Neuronal stem cell (in vitro differentiated cells): ENCODE results near the gene TC2N.

Experiments
- DNase-seq: peaks from one replicate; pipeline ENCODE4 v3.0.0-alpha.2; 2013; ENCODE audit warnings: low spot score
- H2AFZ ChIP-seq: one replicate; pipeline ENCODE4 v1.6.1; 2013; ENCODE audit warnings: mild to moderate bottlenecking, low read length, inconsistent platforms
- H2AK5ac ChIP-seq: 2 replicates; pipeline ENCODE4 v1.6.1; 2013; ENCODE audit warnings: low read depth, mild to moderate bottlenecking, inconsistent platforms, low read length, moderate library complexity, mixed read lengths
- H2BK120ac ChIP-seq: 2 replicates; pipeline ENCODE4 v1.6.1; 2013; ENCODE audit warnings: low read depth, mild to moderate bottlenecking, inconsistent platforms, low read length, moderate library complexity, mixed read lengths
- H2BK12ac ChIP-seq: one replicate; pipeline ENCODE4 v1.6.1; 2013; ENCODE audit warnings: low read length, inconsistent platforms
- H2BK15ac ChIP-seq: 2 replicates; pipeline ENCODE4 v1.6.1; 2013; ENCODE audit warnings: mild to moderate bottlenecking, low read length, inconsistent platforms, mixed read lengths
- H2BK5ac ChIP-seq: one replicate; pipeline ENCODE4 v1.6.1; 2013; ENCODE audit warnings: inconsistent platforms, mild to moderate bottlenecking, low read length, moderate library complexity
- H3K14ac ChIP-seq: one replicate; pipeline ENCODE4 v1.6.1; 2013; ENCODE audit warnings: low read length, inconsistent platforms
- H3K18ac ChIP-seq: 2 replicates; pipeline ENCODE4 v1.6.1; 2013; ENCODE audit warnings: low read length, inconsistent platforms
- H3K23ac ChIP-seq: 2 replicates; pipeline ENCODE4 v1.6.1; 2013; ENCODE audit warnings: low read depth, mild to moderate bottlenecking, mixed read lengths, low read length, inconsistent platforms; ENCODE audit not compliant: poor library complexity
- H3K27ac ChIP-seq: replicated peaks from 3 replicates; pipeline ENCODE4 v1.5.1; 2013; ENCODE audit warnings: low read length, inconsistent platforms
- H3K27me3 ChIP-seq, 3 experiments: 2 replicates each; pipeline ENCODE4 v1.6.1; 2013; ENCODE audit warnings: low read length in 3 of 3, mild to moderate bottlenecking in 2 of 3, inconsistent platforms in 1 of 3, low read depth in 1 of 3, mixed read lengths in 1 of 3, moderate library complexity in 1 of 3; ENCODE audit not compliant: control insufficient read depth in 3 of 3, insufficient read depth in 3 of 3
- H3K36me3 ChIP-seq, 2 donors: replicated peaks in 1 of 2; 2 replicates each; pipeline ENCODE4 v1.6.1; 2013; ENCODE audit warnings: low read length in 2 of 2; ENCODE audit not compliant: control insufficient read depth in 2 of 2, insufficient read depth in 2 of 2
- H3K4ac ChIP-seq: 2 replicates; pipeline ENCODE4 v1.6.1; 2013; ENCODE audit warnings: inconsistent platforms, mild to moderate bottlenecking, low read length, moderate library complexity
- H3K4me1 ChIP-seq, 2 donors: 1 replicate in 1 of 2; 2 replicates in 1 of 2; pipeline ENCODE4 v1.6.1; 2013; ENCODE audit warnings: low read length in 2 of 2, low read depth in 1 of 2; ENCODE audit not compliant: control insufficient read depth in 2 of 2, insufficient read depth in 1 of 2
- H3K4me2 ChIP-seq: one replicate; pipeline ENCODE4 v1.6.1; 2013; ENCODE audit warnings: mild to moderate bottlenecking, low read length, inconsistent platforms; ENCODE audit not compliant: insufficient read depth, poor library complexity, severe bottlenecking
- H3K4me3 ChIP-seq, 2 donors: 2 replicates each; pipeline ENCODE4 v1.5.1; 2013; ENCODE audit warnings: low read length in 2 of 2, mild to moderate bottlenecking in 2 of 2, inconsistent platforms in 1 of 2, moderate library complexity in 1 of 2
- H3K79me1 ChIP-seq: one replicate; pipeline ENCODE4 v1.6.1; 2013; ENCODE audit warnings: low read depth, mild to moderate bottlenecking, inconsistent platforms, low read length, moderate library complexity
- H3K9ac ChIP-seq: one replicate; pipeline ENCODE4 v1.6.1; 2013; ENCODE audit warnings: mild to moderate bottlenecking, low read depth, low read length, inconsistent platforms; ENCODE audit not compliant: poor library complexity
- H3K9me3 ChIP-seq, 2 donors: replicated peaks in 1 of 2; 2 replicates each; pipeline versions ENCODE3 to v1.6.1; 2013; ENCODE audit warnings: low read length in 2 of 2, mild to moderate bottlenecking in 2 of 2, inconsistent platforms in 1 of 2, low read depth in 1 of 2, mixed read lengths in 1 of 2, moderate library complexity in 1 of 2; ENCODE audit not compliant: control insufficient read depth in 2 of 2, insufficient read depth in 1 of 2
- H4K8ac ChIP-seq: one replicate; pipeline ENCODE4 v1.6.1; 2013; ENCODE audit warnings: low read depth, mild to moderate bottlenecking, inconsistent platforms, low read length, moderate library complexity
- H4K91ac ChIP-seq: one replicate; pipeline ENCODE4 v1.6.1; 2013; ENCODE audit warnings: low read length, low read depth, mild to moderate bottlenecking, inconsistent platforms; ENCODE audit not compliant: poor library complexity
- WGBS, 2 donors: extraction: QIAGEN DNeasy Blood & Tissue Kit; methylation state at CpG; one replicate each; pipeline ENCODE4 v1.1.7; 2013; ENCODE audit warnings: missing lambda C conversion rate in 2 of 2, mixed read lengths in 1 of 2; ENCODE audit not compliant: insufficient read length in 2 of 2, insufficient replicate concordance in 1 of 2; ENCODE audit errors: extremely low coverage in 2 of 2; 5-methylcytosine and 5-hydroxymethylcytosine counted together

The TC2N gene

DNA sequence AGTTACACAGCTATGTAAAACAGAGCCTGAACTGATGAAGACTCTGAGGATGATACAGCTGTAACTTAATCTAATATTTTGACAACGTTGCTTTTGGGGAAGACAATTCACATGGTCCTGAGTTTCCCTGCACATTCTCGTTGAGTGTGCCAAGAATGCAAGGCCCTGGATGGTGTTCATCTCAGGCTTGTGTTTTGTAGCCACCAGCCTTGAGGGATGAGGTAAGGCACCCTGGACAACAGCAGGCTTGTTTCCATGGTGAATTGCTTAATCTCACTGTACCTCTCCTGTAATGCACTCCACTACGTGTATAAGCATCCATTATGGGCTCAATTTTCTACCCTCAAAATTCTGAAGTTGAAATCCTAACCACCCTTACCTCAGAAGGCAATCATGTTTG lies 137.6 kb downstream of the TC2N start:
- Histone ChIP-seq H3K27ac (no peak overlapping the region), H3K79me1 (no peaks in the 10 kb centered on the region), H3K23ac (no peak overlapping the region), H2BK5ac (no peak overlapping the region), H2BK120ac (no peak overlapping the region), H3K36me3 (no peaks in the 10 kb centered on the region), H2BK12ac (no peak overlapping the region), H3K27me3 (no peaks in the 10 kb centered on the region), H2AFZ (no peak overlapping the region), H3K9me3 (no peaks in the 10 kb centered on the region), H3K14ac (no peak overlapping the region), H3K4me1 (peaks cover 0 to 5% of the 10 kb centered on the region in 2 donors), H2AK5ac (no peak overlapping the region), H3K4ac (no peak overlapping the region), H4K91ac (no peak overlapping the region), H3K18ac (no peak overlapping the region), H2BK15ac (no peak overlapping the region), H3K9ac (no peak overlapping the region), H4K8ac (no peak overlapping the region), H3K4me3 (no peak overlapping the region), H3K4me2 (no peak overlapping the region)
- no CpG with 5 or more reads among the region's 3 CpGs for WGBS, 2 donors
- no peak for DNase-seq
